Natural killer cell (primary cell): ENCODE data around the gene SEMA6A. TPM values are rescaled to one million over a fixed set of nuclear protein-coding genes. Genes with fewer than 3 reads are reported as not detected.

Experiments
- ATAC-seq, 3 donors: fragments of 150-1000 bp in 2 of 3; fragments of 200-7000 bp in 1 of 3; cut with Tn5 transposase; 1 replicate in 1 of 3; 2 replicates in 2 of 3; pipeline ENCODE4 v1.10.0; 2021; ENCODE audit warnings: mild to moderate bottlenecking in 2 of 3, moderate library complexity in 2 of 3
- DNase-seq, 2 donors: peaks; one replicate each; pipeline versions ENCODE4 v3.0.0 to v3.0.0-alpha.2; 2013 to 2021; ENCODE audit warnings: mixed read lengths in 1 of 2
- H3K27ac ChIP-seq: one replicate; pipeline ENCODE4 v1.5.1; 2013; ENCODE audit warnings: mild to moderate bottlenecking, low read length
- H3K27me3 ChIP-seq: one replicate; pipeline ENCODE4 v1.6.1; 2013; ENCODE audit warnings: low read length; ENCODE audit not compliant: control insufficient read depth, insufficient read depth
- H3K36me3 ChIP-seq: one replicate; pipeline ENCODE4 v1.6.1; 2013; ENCODE audit warnings: low read length; ENCODE audit not compliant: control insufficient read depth, insufficient read depth
- H3K4me1 ChIP-seq: one replicate; pipeline ENCODE4 v1.6.1; 2013; ENCODE audit warnings: low read length; ENCODE audit not compliant: control insufficient read depth, insufficient read depth
- H3K4me3 ChIP-seq: one replicate; pipeline ENCODE4 v1.5.1; 2013; ENCODE audit warnings: low read length
- H3K9me3 ChIP-seq: one replicate; pipeline ENCODE4 v1.6.1; 2013; ENCODE audit warnings: low read length; ENCODE audit not compliant: control insufficient read depth, insufficient read depth
- H3K27ac Mint-ChIP-seq, 2 donors: one replicate each; pipeline ENCODE4 v1.8.0; 2022; ENCODE audit warnings: mild to moderate bottlenecking in 2 of 2, mixed read lengths in 2 of 2, moderate library complexity in 1 of 2
- H3K27me3 Mint-ChIP-seq, 2 donors: one replicate each; pipeline ENCODE4 v1.8.0; 2022; ENCODE audit warnings: low read depth in 2 of 2, mixed read lengths in 2 of 2
- H3K36me3 Mint-ChIP-seq: one replicate; pipeline ENCODE4 v1.8.0; 2022; ENCODE audit warnings: mixed read lengths
- H3K4me1 Mint-ChIP-seq, 2 donors: one replicate each; pipeline ENCODE4 v1.8.0; 2022; ENCODE audit warnings: mixed read lengths in 2 of 2
- H3K4me3 Mint-ChIP-seq: one replicate; pipeline ENCODE4 v1.8.0; 2022; ENCODE audit warnings: mild to moderate bottlenecking, moderate library complexity, mixed read lengths
- H3K9me3 Mint-ChIP-seq, 2 donors: one replicate each; pipeline ENCODE4 v1.8.0; 2022; ENCODE audit warnings: mixed read lengths in 2 of 2
- CTCF ChIP-seq: fragments of 200-600 bp; IDR thresholded peaks from one replicate; pipeline ENCODE4 v1.8.0; 2022; ENCODE audit warnings: antibody characterized with exemption
- WGBS: methylation state at CpG from one replicate; pipeline ENCODE4 v1.1.7; 2013; ENCODE audit warnings: missing lambda C conversion rate; ENCODE audit not compliant: insufficient coverage; 5-methylcytosine and 5-hydroxymethylcytosine counted together
- intact Hi-C: fragments of 100-400 bp; cut with micrococcal nuclease; formaldehyde crosslinking; loops from one replicate; pipeline ENCODE4 v1.14.2; 2022
- total RNA-seq, 4 donors: library from RNA; stranded (reverse); fragments of 120-200 nt in 1 of 4; gene quantifications; one replicate each; pipeline versions ENCODE4 v1.2.3 to v1.2.4, GENCODE V29; 2013 to 2022

The SEMA6A gene
- total RNA-seq, 3 donors from 2014 or later (not counting 1 experiment from before 2014, with no cell fraction given): not detected

GRCh38 chr5:116504593-116505166 lies 69.9 kb downstream of the SEMA6A start:
- peaks cover 4% of the 10 kb centered on the region in 2 donors for H3K4me1 Mint-ChIP-seq
- no peak overlapping the region for H3K27ac Mint-ChIP-seq
- no peak for ATAC-seq
- no peaks in the 10 kb centered on the region for H3K27me3 Mint-ChIP-seq
- intact Hi-C loops: no loop called here
- H3K4me3 Mint-ChIP-seq: no peak overlapping the region
- H3K36me3 Mint-ChIP-seq: no peaks in the 10 kb centered on the region
- no peaks in the 10 kb centered on the region for H3K36me3 ChIP-seq
- no peak overlapping the region for H3K4me3 ChIP-seq
- TF ChIP-seq CTCF: no peak
- no peak overlapping the region for H3K27ac ChIP-seq
- H3K4me1 ChIP-seq: no peaks in the 10 kb centered on the region
- H3K9me3 ChIP-seq: no peaks in the 10 kb centered on the region
- WGBS: 93% methylated on average over 8 of the region's 8 CpGs
- H3K9me3 Mint-ChIP-seq: no peaks in the 10 kb centered on the region
- no peaks in the 10 kb centered on the region for H3K27me3 ChIP-seq
- no peak for DNase-seq

GRCh38 chr5:116502616-116503015 lies 72.0 kb downstream of the SEMA6A start:
- ATAC-seq: no peak

GRCh38 chr5:116502138-116502537 lies 72.5 kb downstream of the SEMA6A start:
- 88% methylated on average over 4 of the region's 4 CpGs for WGBS
- H3K27ac ChIP-seq: no peak overlapping the region
- no peaks in the 10 kb centered on the region for H3K9me3 Mint-ChIP-seq
- TF ChIP-seq CTCF: no peak
- H3K36me3 Mint-ChIP-seq: no peaks in the 10 kb centered on the region
- no peaks in the 10 kb centered on the region for H3K27me3 Mint-ChIP-seq
- H3K4me1 Mint-ChIP-seq: peaks cover 7 to 8% of the 10 kb centered on the region in 2 donors
- H3K4me3 Mint-ChIP-seq: no peak overlapping the region
- ATAC-seq (no peak), DNase-seq (no peak)
- no peaks in the 10 kb centered on the region for H3K36me3 ChIP-seq
- no peaks in the 10 kb centered on the region for H3K9me3 ChIP-seq
- no peaks in the 10 kb centered on the region for H3K4me1 ChIP-seq
- no peak overlapping the region for H3K27ac Mint-ChIP-seq
- H3K4me3 ChIP-seq: no peak overlapping the region
- intact Hi-C loops: no loop called here
- H3K27me3 ChIP-seq: no peaks in the 10 kb centered on the region

More at GRCh38 chr5:116502616-116503015, 72.0 kb downstream of the SEMA6A start:
- Mint-ChIP-seq H3K4me1 (peaks cover 7 to 8% of the 10 kb centered on the region in 2 donors), H3K9me3 (no peaks in the 10 kb centered on the region), H3K27me3 (no peaks in the 10 kb centered on the region), H3K36me3 (no peaks in the 10 kb centered on the region), H3K27ac (no peak overlapping the region), H3K4me3 (no peak overlapping the region)
- DNase-seq: no peak
- Histone ChIP-seq H3K27ac (no peak overlapping the region), H3K27me3 (no peaks in the 10 kb centered on the region), H3K4me3 (no peak overlapping the region), H3K36me3 (no peaks in the 10 kb centered on the region), H3K9me3 (no peaks in the 10 kb centered on the region), H3K4me1 (no peaks in the 10 kb centered on the region)
- TF ChIP-seq CTCF: no peak
- intact Hi-C loops: no loop called here
- WGBS: 86% methylated on average over 2 of the region's 3 CpGs

GRCh38 chr5:116498503-116499048 lies 76.0 kb downstream of the SEMA6A start:
- intact Hi-C loops: no loop called here

More at GRCh38 chr5:116498503-116499048, 76.0 kb downstream of the SEMA6A start:
- no peak for DNase-seq
- Histone ChIP-seq H3K27ac (no peak overlapping the region), H3K4me1 (no peaks in the 10 kb centered on the region), H3K27me3 (no peaks in the 10 kb centered on the region), H3K9me3 (no peaks in the 10 kb centered on the region), H3K4me3 (no peak overlapping the region), H3K36me3 (no peaks in the 10 kb centered on the region)
- Mint-ChIP-seq H3K4me3 (no peak overlapping the region), H3K36me3 (no peaks in the 10 kb centered on the region), H3K27ac (no peak overlapping the region), H3K4me1 (peaks cover 7 to 8% of the 10 kb centered on the region in 2 donors), H3K9me3 (peaks cover 4 to 5% of the 10 kb centered on the region in 2 donors), H3K27me3 (no peaks in the 10 kb centered on the region)
- ATAC-seq: no peak
- 91% methylated on average over 4 of the region's 4 CpGs for WGBS
- TF ChIP-seq CTCF: no peak
